SK-N-MC (cell line): ENCODE data around the gene PSMB2.

ENCODE experiments used
- DNase-seq: peaks from one replicate; pipeline ENCODE4 v3.0.0-alpha.2; 2011; ENCODE audit warnings: low read depth, low spot score
- H3K27ac ChIP-seq: fragments of 200-600 bp; sonication (generic); 2 replicates; pipeline ENCODE4 v1.5.1; 2016; ENCODE audit warnings: mixed run types
- H3K36me3 ChIP-seq: fragments of 200-600 bp; sonication (generic); 2 replicates; pipeline ENCODE4 v1.6.1; 2017; ENCODE audit warnings: antibody characterized with exemption, low read length, mixed read lengths; ENCODE audit not compliant: insufficient read depth
- H3K4me3 ChIP-seq: fragments of 200-600 bp; sonication (generic); 2 replicates; pipeline ENCODE4 v1.5.1; 2016
- H3K9ac ChIP-seq: fragments of 200-600 bp; sonication (generic); 2 replicates; pipeline ENCODE4 v1.8.0; 2017; ENCODE audit warnings: mixed run types, mixed read lengths; ENCODE audit not compliant: insufficient read length
- H3K9me3 ChIP-seq: fragments of 200-600 bp; sonication (generic); 2 replicates; pipeline ENCODE4 v1.6.1; 2017; ENCODE audit warnings: low read depth, mild to moderate bottlenecking, antibody characterized with exemption, low read length, moderate library complexity, mixed read lengths
- EZH2 ChIP-seq: fragments of 200-600 bp; sonication (generic); IDR thresholded peaks from one replicate; pipeline ENCODE4 v1.6.1; 2017; ENCODE audit warnings: antibody characterized with exemption
- FOXP2 ChIP-seq: optimal IDR thresholded peaks from 2 replicates; pipeline ENCODE3; 2011; ENCODE audit warnings: mild to moderate bottlenecking, moderate library complexity; ENCODE audit not compliant: insufficient read depth; ENCODE audit errors: extremely low read length, control extremely low read depth
- POLR2AphosphoS5 ChIP-seq: IDR thresholded peaks from 2 replicates; pipeline ENCODE4 v1.6.1; 2012; ENCODE audit warnings: mild to moderate bottlenecking, low read depth, low read length, borderline replicate concordance

Gene PSMB2

GRCh38 chr1:35605867-35606182, 35.5 kb downstream of the PSMB2 start:
- Histone ChIP-seq H3K9ac (no peak overlapping the region), H3K4me3 (no peak overlapping the region), H3K9me3 (no peaks in the 10 kb centered on the region), H3K27ac (no peak overlapping the region), H3K36me3 (peaks cover 95% of the 10 kb centered on the region)
- DNase-seq: no peak
- no peak for TF ChIP-seq POLR2AphosphoS5
- no peak for TF ChIP-seq EZH2
- no peak for TF ChIP-seq FOXP2

DNA sequence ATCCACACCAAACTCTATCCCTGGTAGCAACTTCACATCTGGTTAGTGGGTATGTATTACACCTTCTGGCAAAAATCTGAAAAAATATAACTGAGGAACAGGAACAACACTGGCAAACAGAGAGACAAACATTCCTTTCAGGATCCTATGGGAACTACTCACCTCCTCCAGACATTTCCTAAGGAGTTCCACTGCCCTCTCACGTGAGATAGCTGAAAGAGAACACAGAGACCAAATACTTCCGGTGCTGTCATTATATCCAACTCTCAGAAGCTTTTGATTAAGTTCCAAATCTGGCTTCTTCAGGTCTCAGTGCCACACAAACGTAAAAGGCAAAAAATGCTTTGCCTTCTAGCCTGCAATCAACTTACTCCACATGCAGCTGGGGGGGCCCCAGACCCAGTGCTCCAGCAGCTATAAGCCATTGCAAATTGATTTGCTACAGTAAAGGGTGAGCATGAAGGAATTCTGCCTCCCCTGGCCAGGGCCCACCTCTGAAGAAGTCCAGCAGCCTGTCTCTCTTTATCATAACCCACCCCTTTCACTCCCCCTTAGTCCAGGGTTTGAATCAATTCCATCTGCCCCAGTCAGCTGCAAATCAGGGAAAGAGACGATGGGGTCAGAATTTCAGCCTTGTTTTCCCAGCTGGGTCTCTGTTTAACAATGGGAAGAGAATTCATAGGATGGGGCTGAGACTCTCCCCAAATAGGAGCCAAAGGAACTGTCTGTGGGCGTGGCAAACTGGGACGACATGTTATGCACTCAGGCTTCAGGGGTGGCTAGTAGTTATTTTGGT, 36.1 kb downstream of the PSMB2 start:
- no peak for TF ChIP-seq POLR2AphosphoS5
- TF ChIP-seq FOXP2: no peak
- TF ChIP-seq EZH2: no peak
- H3K4me3 ChIP-seq: no peak overlapping the region
- no peak for DNase-seq
- H3K27ac ChIP-seq: no peak overlapping the region
- H3K9ac ChIP-seq: no peak overlapping the region
- peaks cover 95% of the 10 kb centered on the region for H3K36me3 ChIP-seq
- no peaks in the 10 kb centered on the region for H3K9me3 ChIP-seq

GRCh38 chr1:35603941-35604340, 37.4 kb downstream of the PSMB2 start:
- H3K36me3 ChIP-seq: peaks cover 86% of the 10 kb centered on the region
- DNase-seq: no peak
- H3K4me3 ChIP-seq: no peak overlapping the region
- TF ChIP-seq EZH2: no peak
- no peak for TF ChIP-seq FOXP2
- TF ChIP-seq POLR2AphosphoS5: no peak
- H3K27ac ChIP-seq: no peak overlapping the region
- H3K9ac ChIP-seq: no peak overlapping the region
- no peaks in the 10 kb centered on the region for H3K9me3 ChIP-seq

DNA sequence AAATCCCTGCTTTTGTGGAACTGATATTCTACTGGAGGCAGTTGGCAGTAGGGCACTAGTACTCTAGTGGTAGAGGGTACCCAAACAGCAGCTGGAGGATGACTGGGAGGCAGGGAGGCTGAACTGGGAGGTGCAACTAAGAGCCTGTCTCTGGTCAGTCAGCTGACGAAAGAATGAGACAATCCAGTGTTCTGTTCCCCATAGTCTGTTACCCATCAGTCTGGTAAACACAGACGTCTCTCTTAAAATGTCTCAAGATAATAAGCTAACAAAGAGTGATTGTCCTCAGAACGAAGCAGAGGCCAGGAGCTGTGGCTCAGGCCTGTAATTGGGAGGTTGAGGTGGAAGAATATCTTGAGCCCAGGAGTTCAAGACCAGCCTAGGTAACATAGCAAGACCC, 37.9 kb downstream of the PSMB2 start:
- Histone ChIP-seq H3K4me3 (no peak overlapping the region), H3K36me3 (peaks cover 81% of the 10 kb centered on the region), H3K9me3 (no peaks in the 10 kb centered on the region), H3K27ac (no peak overlapping the region), H3K9ac (no peak overlapping the region)
- DNase-seq: no peak
- TF ChIP-seq EZH2 (no peak), FOXP2 (no peak), POLR2AphosphoS5 (no peak)

GRCh38 chr1:35600593-35600992, 40.7 kb downstream of the PSMB2 start:
- DNase-seq: no peak
- TF ChIP-seq FOXP2 (no peak), POLR2AphosphoS5 (no peak), EZH2 (no peak)
- peaks cover 53% of the 10 kb centered on the region for H3K36me3 ChIP-seq
- H3K4me3 ChIP-seq: no peak overlapping the region
- H3K27ac ChIP-seq: no peak overlapping the region
- H3K9me3 ChIP-seq: no peaks in the 10 kb centered on the region
- H3K9ac ChIP-seq: no peak overlapping the region

DNA sequence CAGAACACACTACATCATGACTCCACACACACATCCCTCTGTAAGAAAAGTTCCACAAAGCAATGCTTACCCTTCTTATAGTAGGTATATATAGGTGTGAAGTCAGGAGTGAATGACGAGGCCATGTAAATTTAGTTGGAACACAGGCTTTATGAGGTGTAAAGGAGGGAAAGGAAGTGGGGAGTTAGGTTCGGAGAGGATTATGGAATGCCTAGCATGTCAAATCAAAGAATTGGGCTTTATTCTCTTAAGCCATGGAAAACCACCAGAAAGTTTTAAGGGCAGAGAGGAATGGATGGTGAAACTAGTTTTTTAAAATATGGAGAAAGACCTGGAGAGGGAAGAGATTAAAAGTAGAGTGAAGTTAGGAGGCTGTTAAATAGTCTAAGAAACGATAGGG, 41.9 kb downstream of the PSMB2 start:
- no peak overlapping the region for H3K9ac ChIP-seq
- H3K27ac ChIP-seq: no peak overlapping the region
- no peak overlapping the region for H3K4me3 ChIP-seq
- no peak for DNase-seq
- H3K9me3 ChIP-seq: no peaks in the 10 kb centered on the region
- TF ChIP-seq FOXP2: no peak
- no peak for TF ChIP-seq EZH2
- no peak for TF ChIP-seq POLR2AphosphoS5
- H3K36me3 ChIP-seq: peaks cover 41% of the 10 kb centered on the region

DNA sequence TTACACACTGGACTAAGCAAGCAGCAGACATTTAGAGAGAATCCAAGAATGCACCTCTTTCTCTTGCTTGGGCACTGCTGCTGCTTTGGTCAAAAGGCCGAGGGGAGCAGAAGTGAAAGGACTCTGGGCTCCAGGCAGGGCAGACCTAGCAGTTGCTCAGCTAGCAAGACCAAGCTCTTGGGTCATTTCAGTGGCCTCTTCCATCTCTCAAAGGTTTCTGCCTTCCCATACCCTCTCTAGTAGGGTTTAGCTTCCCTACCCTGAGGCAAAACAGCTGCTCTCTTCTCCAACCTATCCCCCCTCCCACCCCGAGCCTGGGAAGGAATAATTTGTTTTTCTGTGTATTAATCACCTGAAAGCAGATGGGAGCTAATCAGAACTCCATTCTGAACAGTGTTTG, 42.4 kb downstream of the PSMB2 start:
- H3K4me3 ChIP-seq: no peak overlapping the region
- H3K9me3 ChIP-seq: no peaks in the 10 kb centered on the region
- H3K27ac ChIP-seq: no peak overlapping the region
- TF ChIP-seq EZH2 (no peak), FOXP2 (no peak), POLR2AphosphoS5 (no peak)
- H3K9ac ChIP-seq: no peak overlapping the region
- DNase-seq: no peak
- H3K36me3 ChIP-seq: peaks cover 36% of the 10 kb centered on the region

GRCh38 chr1:35597870-35598269, 43.5 kb downstream of the PSMB2 start:
- DNase-seq: no peak
- no peak for TF ChIP-seq FOXP2
- no peak overlapping the region for H3K9ac ChIP-seq
- peaks cover 25% of the 10 kb centered on the region for H3K36me3 ChIP-seq
- no peaks in the 10 kb centered on the region for H3K9me3 ChIP-seq
- H3K27ac ChIP-seq: peak overlapping the region; percentile 30; the same call in 1 of the 2 replicates
- no peak overlapping the region for H3K4me3 ChIP-seq

DNA sequence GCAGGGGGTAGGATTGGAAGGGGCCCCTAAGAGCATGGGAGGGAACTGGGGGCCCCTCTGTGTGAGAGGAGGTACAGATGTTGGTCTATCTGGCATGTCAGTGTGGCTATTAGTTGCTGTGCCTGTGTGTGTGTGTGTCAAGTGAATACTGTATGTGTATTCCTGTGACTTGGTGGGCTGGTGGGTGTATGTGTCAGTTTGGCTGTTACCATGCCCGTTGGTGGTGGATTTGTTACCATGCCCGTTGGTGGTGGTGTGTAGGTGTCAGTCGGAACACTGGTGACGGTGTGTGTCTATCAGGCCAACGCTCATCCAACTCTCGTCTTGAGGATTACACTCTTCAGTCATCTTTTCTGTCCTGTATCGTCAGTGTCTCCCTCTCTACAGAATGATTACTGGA, 45.6 kb downstream of the PSMB2 start:
- Histone ChIP-seq H3K27ac (no peak overlapping the region), H3K9ac (no peak overlapping the region), H3K9me3 (no peaks in the 10 kb centered on the region), H3K36me3 (peaks cover 6% of the 10 kb centered on the region; the same call in 1 of the 2 replicates), H3K4me3 (no peak overlapping the region)
- TF ChIP-seq EZH2 (no peak), POLR2AphosphoS5 (no peak; the same call in 1 of the 2 replicates), FOXP2 (no peak)
- no peak for DNase-seq
